GM12891 (cell line): ENCODE measurements around the gene RANBP1.

Source experiments
- POLR2A ChIP-seq: IDR thresholded peaks from 2 replicates; pipeline ENCODE4 v1.6.1; 2011; ENCODE audit warnings: low read depth, low read length, control low read depth
- POLR2AphosphoS5 ChIP-seq: IDR thresholded peaks from 2 replicates; pipeline ENCODE4 v1.6.1; 2011; ENCODE audit warnings: low read depth, low read length, control low read depth

DNA sequence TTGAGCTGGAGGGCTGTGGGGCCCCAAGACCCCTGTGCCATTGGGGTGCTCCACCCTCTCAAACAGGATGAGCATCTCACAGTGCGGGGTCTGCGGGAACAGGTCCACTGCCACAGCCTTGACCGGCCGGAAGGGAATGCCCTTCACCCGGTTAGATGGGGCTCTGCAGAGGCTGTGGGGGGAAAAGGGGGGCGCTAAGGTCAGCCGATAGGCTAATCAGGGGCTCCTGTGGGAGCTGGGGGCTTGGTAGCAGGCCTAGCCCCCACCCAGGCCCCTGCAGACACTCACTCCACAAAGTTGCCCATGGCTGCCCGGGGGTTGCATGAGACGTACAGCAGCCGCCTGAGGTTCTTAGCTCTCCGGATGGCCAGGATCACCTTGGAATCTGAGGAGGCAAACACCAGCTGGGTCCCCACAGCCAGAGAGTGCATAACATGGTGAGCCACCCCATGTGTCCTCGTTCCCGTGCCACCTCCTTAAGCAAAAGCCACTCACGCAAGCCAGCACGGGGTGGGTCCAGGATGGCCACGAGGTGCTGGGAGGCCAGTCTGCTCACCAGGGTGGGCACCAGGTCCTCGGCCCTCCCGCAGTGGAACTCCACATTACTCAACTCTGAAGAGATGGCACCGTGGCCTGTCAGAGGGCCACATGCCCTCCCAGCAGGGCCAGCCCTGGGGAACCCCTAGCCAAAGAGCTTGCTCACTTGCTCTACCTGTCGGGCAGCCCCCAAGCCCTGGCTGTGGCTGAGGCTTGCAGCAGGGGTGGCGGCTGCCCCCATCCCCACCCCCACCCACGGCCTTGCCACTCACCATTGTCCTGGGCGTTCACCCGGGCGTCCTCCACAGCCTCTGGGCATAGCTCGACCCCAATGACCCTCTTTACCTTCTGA is 3.0 kb upstream of the RANBP1 start:
- no peak for TF ChIP-seq POLR2A
- TF ChIP-seq POLR2AphosphoS5 = peak; percentile 58; the same call in 1 of the 2 replicates
